Measurements from ENCODE around the gene DVL3.
"Not testable (repeated sequence)": the region's sequence is repeated elsewhere in the genome, so short reads cannot be mapped to it uniquely, and the experiment has no call there.

Gene DVL3

DNA sequence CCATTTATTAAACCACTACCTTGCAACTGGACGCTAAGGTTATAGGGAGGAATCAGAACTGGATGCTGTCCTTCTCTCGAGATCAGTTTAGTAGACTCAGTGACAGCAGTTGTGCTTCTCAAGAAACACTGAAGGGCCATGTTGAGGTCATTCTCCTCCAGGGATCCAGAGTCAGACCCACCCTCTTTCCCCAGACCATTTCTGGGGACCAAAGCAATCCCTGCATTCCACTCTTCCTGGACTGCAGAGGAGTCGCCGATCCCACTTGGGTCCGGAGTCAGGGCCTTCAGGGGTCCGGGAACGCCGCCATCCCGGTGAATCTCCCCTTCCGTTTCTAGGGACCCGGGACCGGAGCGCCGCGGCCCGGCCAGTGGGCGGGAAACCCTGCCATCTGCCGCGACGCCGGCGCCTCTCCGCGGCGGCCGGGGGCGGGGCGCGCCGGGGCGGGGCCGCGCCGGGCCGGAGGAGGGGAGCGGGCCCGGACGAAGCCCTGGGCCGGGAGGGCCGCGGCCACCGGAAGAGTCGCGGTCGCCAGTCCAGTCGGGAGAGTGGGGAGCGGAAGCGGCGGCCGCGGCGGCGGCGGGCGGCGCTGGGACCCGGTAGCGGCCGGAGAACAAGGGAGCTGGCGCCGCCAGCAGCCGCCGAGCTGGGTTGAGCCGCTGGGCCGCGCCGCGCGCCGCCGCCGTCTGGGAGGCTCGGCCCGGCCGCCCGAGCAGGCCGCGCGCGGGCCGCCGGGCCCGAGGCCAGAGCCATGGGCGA is at the start of gene DVL3:
DVL3 (plus strand) TSS at position 493 of the 759 bp plus-strand sequence; CDS start at position 752, 259 bp downstream.
- DNase-seq (ENCODE audit: low spot score): peak; percentile 85

- DNase-seq (ENCODE audit: low spot score): no peak
Observed at GRCh38 chr3:184110316-184110725, 44.9 kb upstream of the DVL3 start.

GRCh38 chr3:184116017-184116416 is 39.2 kb upstream of the DVL3 start:
- no peak for DNase-seq (ENCODE audit: low spot score)

DNA sequence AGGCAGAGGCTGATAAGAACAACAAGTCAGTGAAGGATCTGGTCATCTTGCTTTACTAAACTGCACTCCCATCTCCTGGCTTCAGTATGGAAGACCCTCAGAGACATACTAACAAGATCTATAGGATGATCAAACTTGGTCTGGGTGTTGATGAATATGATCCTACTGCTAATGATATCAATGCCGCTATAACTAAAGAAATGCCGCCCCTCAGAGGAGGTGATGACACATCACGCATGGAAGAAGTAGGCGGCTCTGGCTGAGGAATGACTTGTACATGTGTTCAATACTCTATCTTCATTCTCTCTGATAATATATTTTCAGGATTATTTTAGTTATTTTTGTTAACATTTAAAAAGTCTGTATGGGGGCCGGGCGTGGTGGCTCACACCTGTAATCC is 37.5 kb upstream of the DVL3 start:
- no peak for DNase-seq (ENCODE audit: low spot score)

GRCh38 chr3:184121031-184121430 is 34.1 kb upstream of the DVL3 start:
- DNase-seq (ENCODE audit: low spot score): not testable (repeated sequence)

- no peak for DNase-seq (ENCODE audit: low spot score)
Observed at GRCh38 chr3:184126006-184126405, 29.2 kb upstream of the DVL3 start.

DNA sequence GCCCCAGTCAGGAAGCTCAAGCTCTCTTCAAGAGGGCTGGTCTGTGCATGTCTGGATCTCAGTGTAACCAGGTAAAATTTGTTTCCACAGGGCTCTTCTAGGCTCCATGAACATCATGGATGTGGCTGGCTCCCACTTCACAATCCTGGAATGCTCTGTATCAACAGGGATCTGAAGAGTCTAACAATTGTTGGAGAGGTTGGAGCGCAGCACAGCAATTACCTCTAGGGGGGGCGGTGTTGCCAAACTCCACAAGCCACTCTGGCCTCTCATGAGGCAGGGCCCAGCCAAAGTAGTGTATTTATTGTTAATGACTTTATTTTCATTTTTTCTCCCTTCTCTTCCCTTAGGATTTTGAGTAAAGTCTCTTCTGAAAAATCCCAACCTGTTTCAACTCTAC is 26.2 kb upstream of the DVL3 start:
- DNase-seq (ENCODE audit: low spot score): peak; percentile 65

DNA sequence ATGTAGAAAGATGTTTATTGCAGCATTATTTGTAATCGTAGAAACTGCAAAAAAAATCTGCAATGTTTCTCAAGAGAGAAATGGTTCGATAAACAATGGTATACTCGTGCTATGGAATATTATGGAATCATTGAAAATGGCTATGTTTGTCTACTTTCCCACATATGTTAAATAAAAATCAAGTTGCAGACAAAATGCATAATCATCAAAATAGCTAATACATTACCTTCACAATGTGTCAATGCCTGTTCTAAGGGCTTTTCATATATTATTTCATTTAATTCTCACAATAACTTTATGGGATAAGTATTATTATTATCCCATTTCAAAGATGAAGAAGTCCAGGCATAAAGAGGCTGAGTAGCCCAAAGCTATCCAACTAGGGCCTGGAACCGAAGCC is 22.2 kb upstream of the DVL3 start:
- no peak for DNase-seq (ENCODE audit: low spot score)

- peak; percentile 70 for DNase-seq (ENCODE audit: low spot score)
Observed at GRCh38 chr3:184133840-184134745, 21.1 kb upstream of the DVL3 start.

GRCh38 chr3:184134746-184135148 is 20.4 kb upstream of the DVL3 start:
- no peak for DNase-seq (ENCODE audit: low spot score)

GRCh38 chr3:184135149-184135910 is 19.8 kb upstream of the DVL3 start, which contains the start of gene EIF2B5:
TSS of gene EIF2B5 (plus strand) at chr3:184135358. CDS start at chr3:184135386, 28 bp downstream.
- peak; percentile 96 for DNase-seq (ENCODE audit: low spot score)

GRCh38 chr3:184135911-184136260 is 19.3 kb upstream of the DVL3 start:
- DNase-seq (ENCODE audit: low spot score): no peak

DNA sequence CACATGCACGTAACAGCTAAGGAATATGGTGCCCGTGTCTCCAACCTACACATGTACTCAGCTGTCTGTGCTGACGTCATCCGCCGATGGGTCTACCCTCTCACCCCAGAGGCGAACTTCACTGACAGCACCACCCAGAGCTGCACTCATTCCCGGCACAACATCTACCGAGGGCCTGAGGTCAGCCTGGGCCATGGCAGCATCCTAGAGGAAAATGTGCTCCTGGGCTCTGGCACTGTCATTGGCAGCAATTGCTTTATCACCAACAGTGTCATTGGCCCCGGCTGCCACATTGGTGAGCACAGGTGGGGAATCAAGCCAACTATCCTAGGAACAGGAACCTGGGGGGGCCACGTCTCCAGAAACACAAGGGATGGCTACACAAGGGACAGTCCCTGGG is 14.7 kb upstream of the DVL3 start:
- DNase-seq (ENCODE audit: low spot score): no peak

GRCh38 chr3:184142199-184142598 is 13.0 kb upstream of the DVL3 start:
- no peak for DNase-seq (ENCODE audit: low spot score)

DNA sequence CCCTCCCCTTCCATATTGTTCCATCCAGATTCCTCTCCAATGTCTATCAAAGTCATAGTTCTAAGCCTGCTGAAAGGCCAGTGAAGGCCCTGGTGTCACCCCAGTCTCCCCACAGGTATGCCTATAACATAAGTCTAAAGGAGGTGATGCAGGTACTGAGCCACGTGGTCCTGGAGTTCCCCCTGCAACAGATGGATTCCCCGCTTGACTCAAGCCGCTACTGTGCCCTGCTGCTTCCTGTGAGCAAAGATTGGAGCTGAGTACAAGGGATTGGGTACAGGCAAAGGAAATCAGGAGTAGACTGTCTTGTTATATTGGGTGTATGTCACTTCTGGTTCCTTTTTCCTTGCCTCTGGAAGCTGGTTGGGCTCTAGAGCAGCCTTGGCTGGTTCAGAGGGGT is 11.8 kb upstream of the DVL3 start:
- DNase-seq (ENCODE audit: low spot score): no peak

DNA sequence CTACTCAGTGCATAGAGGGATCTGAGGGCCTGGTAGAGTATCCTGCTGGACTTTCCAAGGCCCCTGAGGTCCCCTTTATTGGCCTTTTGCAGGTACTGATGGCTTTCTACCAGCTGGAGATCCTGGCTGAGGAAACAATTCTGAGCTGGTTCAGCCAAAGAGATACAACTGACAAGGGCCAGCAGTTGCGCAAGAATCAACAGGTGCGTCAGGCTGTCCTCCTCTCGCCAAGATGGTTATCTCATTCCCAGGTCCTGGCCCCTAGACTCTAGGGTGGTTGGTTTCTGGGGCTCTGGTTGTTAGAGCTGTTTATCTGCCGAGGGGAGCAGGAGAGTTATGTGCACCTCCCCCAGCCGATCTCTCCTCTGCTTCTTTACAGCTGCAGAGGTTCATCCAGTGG is 10.7 kb upstream of the DVL3 start:
- no peak for DNase-seq (ENCODE audit: low spot score)

DNA sequence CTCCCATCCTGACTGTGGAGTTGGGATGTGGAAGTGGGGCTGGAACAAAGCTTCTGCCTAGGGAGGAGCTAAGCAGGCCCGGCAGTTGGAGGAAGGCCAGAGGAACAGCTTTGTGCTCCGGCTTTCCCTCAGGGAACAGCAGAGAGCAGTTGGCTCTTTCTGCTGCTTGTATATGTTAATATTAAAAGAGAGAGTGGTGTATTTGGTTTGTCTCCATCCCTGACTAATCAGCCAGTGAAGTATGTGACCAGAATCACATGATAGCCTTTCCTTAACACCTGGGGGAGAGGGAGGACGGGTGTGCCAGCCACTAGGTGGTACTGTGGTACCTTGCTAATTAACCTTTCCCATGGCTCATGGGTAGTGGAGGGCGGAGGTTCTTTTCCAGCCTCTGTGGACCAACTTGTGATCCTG is 10.1 kb upstream of the DVL3 start:
- peak; percentile 47 for DNase-seq (ENCODE audit: low spot score)

DNA sequence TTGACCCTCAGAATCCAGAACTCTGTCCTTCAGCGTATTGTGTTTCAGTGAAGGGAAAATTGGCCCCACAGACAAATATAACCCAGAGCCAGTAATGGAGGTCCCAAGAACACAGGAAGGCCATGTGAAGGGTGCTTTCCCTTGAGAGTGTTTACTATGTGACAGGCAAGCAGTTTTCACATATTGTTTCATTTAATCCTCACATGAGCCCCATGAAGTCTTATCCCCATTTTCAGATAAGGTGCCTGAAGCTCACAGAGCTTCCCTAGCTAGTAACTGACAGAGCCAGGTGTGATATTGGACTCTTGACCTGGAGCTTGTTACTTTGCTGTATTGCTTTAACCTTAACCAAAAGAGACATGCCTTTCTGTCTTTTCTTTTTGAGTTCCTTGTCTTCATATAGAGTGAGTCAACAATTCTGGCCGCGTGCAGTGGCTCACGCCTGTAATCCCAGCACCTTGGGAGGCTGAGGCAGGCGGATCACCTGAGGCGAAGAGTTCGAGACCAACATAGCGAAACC is 9.4 kb upstream of the DVL3 start:
- no peak for DNase-seq (ENCODE audit: low spot score)

DNA sequence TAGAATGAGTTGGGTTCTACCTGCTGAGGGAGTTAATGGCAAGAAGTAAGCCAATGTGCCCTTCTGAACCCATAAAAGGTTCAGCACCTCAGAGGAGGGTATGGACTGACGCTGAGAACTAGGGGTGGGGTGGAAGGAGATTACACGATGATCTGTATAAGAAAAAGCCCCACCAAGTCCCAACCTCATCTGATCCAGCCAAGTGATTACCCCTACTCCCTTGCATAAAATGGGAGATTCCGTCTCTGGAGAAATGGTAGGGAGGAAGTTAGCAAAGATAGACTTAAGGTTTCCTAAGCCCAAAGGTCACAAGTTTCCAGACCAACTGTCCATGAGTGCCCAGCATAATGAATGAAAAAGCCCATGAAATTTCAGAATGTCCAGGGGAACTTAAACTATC is 7.1 kb upstream of the DVL3 start:
- DNase-seq (ENCODE audit: low spot score): no peak

DNA sequence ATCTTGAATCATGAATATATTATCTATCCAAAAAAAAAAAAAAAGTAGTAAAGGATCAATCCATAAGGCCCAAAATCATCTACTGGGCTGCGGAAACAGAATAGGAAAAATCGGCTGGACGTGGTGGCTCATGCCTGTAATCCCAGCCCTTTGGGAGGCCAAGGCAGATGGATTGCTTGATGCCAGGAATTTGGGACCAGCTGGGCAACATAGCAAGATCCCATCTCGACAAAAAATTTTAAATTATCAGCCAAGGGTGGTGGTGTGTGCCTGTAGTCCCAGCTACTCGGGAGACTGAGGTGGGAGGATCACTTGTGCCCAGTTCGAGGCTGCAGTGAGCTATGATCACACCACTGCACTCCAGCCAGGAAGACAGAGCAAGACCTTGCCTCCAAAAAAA is 6.1 kb upstream of the DVL3 start:
- no peak for DNase-seq (ENCODE audit: low spot score)

GRCh38 chr3:184149770-184150169 is 5.4 kb upstream of the DVL3 start:
- DNase-seq (ENCODE audit: low spot score): not testable (repeated sequence)
